HL-60 (cell line): ENCODE data around the gene GNLY.

Source experiments
- POLR2AphosphoS5 ChIP-seq: IDR thresholded peaks from 2 replicates; pipeline ENCODE4 v1.6.1; 2012; ENCODE audit warnings: low read depth
- REST ChIP-seq: IDR thresholded peaks from 2 replicates; pipeline ENCODE4 v1.6.1; 2012; ENCODE audit warnings: low read depth; ENCODE audit not compliant: insufficient replicate concordance

GRCh38 chr2:85692039-85692645, 2.0 kb upstream of the GNLY start:
- TF ChIP-seq POLR2AphosphoS5, result no peak
- TF ChIP-seq REST, result no peak
